WTC11 (cell line): ENCODE results near the gene KLK15. TPM values are rescaled to one million over a fixed set of nuclear protein-coding genes. Genes with fewer than 3 reads are reported as not detected.

Source experiments
- ATAC-seq: fragments of 200-7000 bp; cut with Tn5 transposase; 2 replicates; pipeline ENCODE4 v1.10.0; 2021; ENCODE audit warnings: mild to moderate bottlenecking, moderate library complexity
- CTCF ChIA-PET: fragments of 300-600 bp; sonication (Branson Sonifier 250); formaldehyde crosslinking; loops from one replicate; lab custom pipeline; 2021; ENCODE audit warnings: antibody characterized with exemption; lab: Charles Lee
- POLR2A ChIA-PET: fragments of 350-600 bp; sonication (Branson Sonifier 250); formaldehyde crosslinking; loops from one replicate; lab custom pipeline; 2021; ENCODE audit warnings: antibody characterized with exemption; lab: Charles Lee
- DNase-seq: peaks from one replicate; pipeline ENCODE4 v3.0.0; 2021; ENCODE audit warnings: low spot score
- H3K27ac Mint-ChIP-seq: 2 replicates; pipeline ENCODE4 v1.8.0; 2021; ENCODE audit warnings: mixed read lengths
- H3K27me3 Mint-ChIP-seq: 2 replicates; pipeline ENCODE4 v1.8.0; 2021; ENCODE audit warnings: low read depth, mild to moderate bottlenecking, moderate library complexity, mixed read lengths
- H3K36me3 Mint-ChIP-seq: 2 replicates; pipeline ENCODE4 v1.8.0; 2021; ENCODE audit warnings: mixed read lengths
- H3K4me1 Mint-ChIP-seq: 2 replicates; pipeline ENCODE4 v1.8.0; 2022; ENCODE audit warnings: mixed read lengths
- H3K4me3 Mint-ChIP-seq: 2 replicates; pipeline ENCODE4 v1.8.0; 2021; ENCODE audit warnings: mild to moderate bottlenecking, moderate library complexity, mixed read lengths
- H3K9me3 Mint-ChIP-seq: 2 replicates; pipeline ENCODE4 v1.8.0; 2021; ENCODE audit warnings: mixed read lengths
- ARID4B ChIP-seq: sonication (generic); formaldehyde crosslinking; IDR thresholded peaks from 2 replicates; pipeline ENCODE4 v1.8.0; 2023; ENCODE audit warnings: missing genetic modification reagents, mild to moderate bottlenecking, borderline replicate concordance
- ATF6 ChIP-seq: sonication (generic); formaldehyde crosslinking; IDR thresholded peaks from 2 replicates; pipeline ENCODE4 v1.8.1; 2023; ENCODE audit warnings: mild to moderate bottlenecking, missing genetic modification reagents
- CREB1 ChIP-seq: sonication (generic); formaldehyde crosslinking; IDR thresholded peaks from 2 replicates; pipeline ENCODE4 v1.8.0; 2023; ENCODE audit warnings: mild to moderate bottlenecking, missing genetic modification reagents
- GTF2I ChIP-seq: fragments of 250-450 bp; sonication (Bioruptor Pico); conservative IDR thresholded peaks from 2 replicates; pipeline ENCODE4 v1.4.0; 2021; ENCODE audit warnings: mild to moderate bottlenecking
- NFATC4 ChIP-seq: fragments of 250-450 bp; sonication (Bioruptor Pico); IDR thresholded peaks from 2 replicates; pipeline ENCODE4 v1.9.0; 2021; ENCODE audit warnings: mild to moderate bottlenecking
- NFYB ChIP-seq: sonication (generic); formaldehyde crosslinking; conservative IDR thresholded peaks from 2 replicates; pipeline ENCODE4 v1.8.0; 2022; ENCODE audit warnings: low read depth, missing genetic modification reagents
- RELA ChIP-seq: sonication (generic); formaldehyde crosslinking; IDR thresholded peaks from 2 replicates; pipeline ENCODE4 v1.8.1; 2022; ENCODE audit warnings: missing genetic modification reagents, mild to moderate bottlenecking, borderline replicate concordance
- RORB ChIP-seq: fragments of 250-450 bp; sonication (Bioruptor Pico); IDR thresholded peaks from 2 replicates; pipeline ENCODE4 v1.9.0; 2021; ENCODE audit warnings: mild to moderate bottlenecking
- SMAD3 ChIP-seq: sonication (generic); formaldehyde crosslinking; IDR thresholded peaks from 2 replicates; pipeline ENCODE4 v1.8.0; 2022; ENCODE audit warnings: missing genetic modification reagents, mild to moderate bottlenecking, borderline replicate concordance
- TEAD4 ChIP-seq: sonication (generic); formaldehyde crosslinking; IDR thresholded peaks from 2 replicates; pipeline ENCODE4 v1.8.0; 2022; ENCODE audit warnings: mild to moderate bottlenecking, missing genetic modification reagents
- ZBTB43 ChIP-seq: sonication (generic); formaldehyde crosslinking; IDR thresholded peaks from 2 replicates; pipeline ENCODE4 v1.8.1; 2023; ENCODE audit warnings: mild to moderate bottlenecking, missing genetic modification reagents
- ZNF281 ChIP-seq: sonication (generic); formaldehyde crosslinking; IDR thresholded peaks from 2 replicates; pipeline ENCODE4 v1.8.0; 2023; ENCODE audit warnings: mild to moderate bottlenecking, missing genetic modification reagents
- ZNF416 ChIP-seq: fragments of 250-450 bp; sonication (Bioruptor Pico); IDR thresholded peaks from 2 replicates; pipeline ENCODE4 v1.9.0; 2021; ENCODE audit warnings: mild to moderate bottlenecking, inconsistent platforms
- total RNA-seq: library from RNA; stranded (reverse); gene quantifications from 3 replicates; pipeline ENCODE4 v1.2.3, GENCODE V29; 2021
- TF ChIP-seq, protein P1 (sequence below): sonication (generic); formaldehyde crosslinking; IDR thresholded peaks from 2 replicates; pipeline ENCODE4 v1.8.0; 2023; ENCODE audit warnings: missing genetic modification reagents
- TF ChIP-seq, protein P2 (sequence below): fragments of 250-450 bp; sonication (Bioruptor Pico); IDR thresholded peaks from 2 replicates; pipeline ENCODE4 v1.9.0; 2021; ENCODE audit warnings: moderate library complexity, mild to moderate bottlenecking, inconsistent platforms, borderline replicate concordance
- TF ChIP-seq, protein P3 (sequence below): sonication (generic); formaldehyde crosslinking; IDR thresholded peaks from 2 replicates; pipeline ENCODE4 v1.8.1; 2022; ENCODE audit warnings: low read depth, missing genetic modification reagents, borderline replicate concordance
- TF ChIP-seq, protein P4 (sequence below): sonication (generic); formaldehyde crosslinking; IDR thresholded peaks from 2 replicates; pipeline ENCODE4 v1.8.1; 2023; ENCODE audit warnings: mild to moderate bottlenecking, moderate library complexity, missing genetic modification reagents

Gene KLK15
- total RNA-seq, 1 experiment from 2014 or later, result not detected

DNA sequence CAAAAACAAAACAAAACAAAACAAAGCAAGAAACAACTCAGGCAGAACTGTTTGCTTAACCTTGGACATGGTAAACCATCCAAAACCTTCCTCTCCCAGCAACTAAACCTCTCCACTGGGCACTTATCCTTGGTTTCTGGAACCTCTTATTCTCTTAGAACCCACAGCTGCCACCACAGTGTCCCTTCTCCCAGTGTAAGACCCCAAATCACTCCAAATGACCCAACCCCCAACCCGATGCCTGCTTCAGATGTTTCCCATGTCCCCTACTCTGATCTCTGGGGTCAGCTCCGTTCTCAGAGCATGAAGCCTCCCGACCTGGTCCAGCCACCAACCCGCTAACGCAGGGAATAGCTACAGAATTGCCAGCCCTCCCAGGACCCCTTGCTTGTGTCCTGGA, 40.8 kb upstream of the KLK15 start:
- Mint-ChIP-seq H3K4me3 (no peak overlapping the region), H3K4me1 (peaks cover 3% of the 10 kb centered on the region; the same call in 1 of the 2 replicates), H3K27me3 (peaks cover 38% of the 10 kb centered on the region), H3K9me3 (peaks cover 5% of the 10 kb centered on the region; the same call in 1 of the 2 replicates), H3K27ac (no peak overlapping the region), H3K36me3 (no peaks in the 10 kb centered on the region)
- POLR2A ChIA-PET, result no interaction called here
- CTCF ChIA-PET, result no interaction called here
- DNase-seq (no peak), ATAC-seq (no peak)
- TF ChIP-seq NFATC4 (CRISPR knock-in tag) (no peak), NFYB (no peak), ATF6 (no peak), ZBTB43 (CRISPR knock-in tag) (no peak), CREB1 (CRISPR knock-in tag) (no peak), ZNF416 (no peak), TEAD4 (no peak), ZNF281 (no peak), GTF2I (no peak), RORB (CRISPR knock-in tag) (no peak), ARID4B (no peak), RELA (CRISPR knock-in tag) (no peak), SMAD3 (CRISPR knock-in tag) (no peak)
- TF ChIP-seq, protein P1, sequence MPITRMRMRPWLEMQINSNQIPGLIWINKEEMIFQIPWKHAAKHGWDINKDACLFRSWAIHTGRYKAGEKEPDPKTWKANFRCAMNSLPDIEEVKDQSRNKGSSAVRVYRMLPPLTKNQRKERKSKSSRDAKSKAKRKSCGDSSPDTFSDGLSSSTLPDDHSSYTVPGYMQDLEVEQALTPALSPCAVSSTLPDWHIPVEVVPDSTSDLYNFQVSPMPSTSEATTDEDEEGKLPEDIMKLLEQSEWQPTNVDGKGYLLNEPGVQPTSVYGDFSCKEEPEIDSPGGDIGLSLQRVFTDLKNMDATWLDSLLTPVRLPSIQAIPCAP (CRISPR knock-in tag), result no peak
- TF ChIP-seq, protein P2, sequence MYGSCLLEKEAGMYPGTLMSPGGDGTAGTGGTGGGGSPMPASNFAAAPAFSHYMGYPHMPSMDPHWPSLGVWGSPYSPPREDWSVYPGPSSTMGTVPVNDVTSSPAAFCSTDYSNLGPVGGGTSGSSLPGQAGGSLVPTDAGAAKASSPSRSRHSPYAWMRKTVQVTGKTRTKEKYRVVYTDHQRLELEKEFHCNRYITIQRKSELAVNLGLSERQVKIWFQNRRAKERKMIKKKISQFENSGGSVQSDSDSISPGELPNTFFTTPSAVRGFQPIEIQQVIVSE (CRISPR knock-in tag), result no peak
- TF ChIP-seq, protein P3, sequence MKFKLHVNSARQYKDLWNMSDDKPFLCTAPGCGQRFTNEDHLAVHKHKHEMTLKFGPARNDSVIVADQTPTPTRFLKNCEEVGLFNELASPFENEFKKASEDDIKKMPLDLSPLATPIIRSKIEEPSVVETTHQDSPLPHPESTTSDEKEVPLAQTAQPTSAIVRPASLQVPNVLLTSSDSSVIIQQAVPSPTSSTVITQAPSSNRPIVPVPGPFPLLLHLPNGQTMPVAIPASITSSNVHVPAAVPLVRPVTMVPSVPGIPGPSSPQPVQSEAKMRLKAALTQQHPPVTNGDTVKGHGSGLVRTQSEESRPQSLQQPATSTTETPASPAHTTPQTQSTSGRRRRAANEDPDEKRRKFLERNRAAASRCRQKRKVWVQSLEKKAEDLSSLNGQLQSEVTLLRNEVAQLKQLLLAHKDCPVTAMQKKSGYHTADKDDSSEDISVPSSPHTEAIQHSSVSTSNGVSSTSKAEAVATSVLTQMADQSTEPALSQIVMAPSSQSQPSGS (CRISPR knock-in tag), result no peak
- TF ChIP-seq, protein P4, sequence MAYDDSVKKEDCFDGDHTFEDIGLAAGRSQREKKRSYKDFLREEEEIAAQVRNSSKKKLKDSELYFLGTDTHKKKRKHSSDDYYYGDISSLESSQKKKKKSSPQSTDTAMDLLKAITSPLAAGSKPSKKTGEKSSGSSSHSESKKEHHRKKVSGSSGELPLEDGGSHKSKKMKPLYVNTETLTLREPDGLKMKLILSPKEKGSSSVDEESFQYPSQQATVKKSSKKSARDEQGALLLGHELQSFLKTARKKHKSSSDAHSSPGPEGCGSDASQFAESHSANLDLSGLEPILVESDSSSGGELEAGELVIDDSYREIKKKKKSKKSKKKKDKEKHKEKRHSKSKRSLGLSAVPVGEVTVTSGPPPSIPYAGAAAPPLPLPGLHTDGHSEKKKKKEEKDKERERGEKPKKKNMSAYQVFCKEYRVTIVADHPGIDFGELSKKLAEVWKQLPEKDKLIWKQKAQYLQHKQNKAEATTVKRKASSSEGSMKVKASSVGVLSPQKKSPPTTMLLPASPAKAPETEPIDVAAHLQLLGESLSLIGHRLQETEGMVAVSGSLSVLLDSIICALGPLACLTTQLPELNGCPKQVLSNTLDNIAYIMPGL (CRISPR knock-in tag), result no peak
